ENCODE results near the gene ABCA7. TPM values are rescaled to one million over a fixed set of nuclear protein-coding genes. Genes with fewer than 3 reads are reported as not detected.
A peak's percentile ranks its signal among the peaks of the same experiment; 100 is the strongest.

The ABCA7 gene
- total and polyA plus RNA-seq, 2 of the 13 experiments (the other 11 are each of a cell fraction or from before 2014, with no cell fraction given), result 4.4 to 32.4 TPM

- peak; percentile 52; the same call in 1 of the 2 replicates for TF ChIP-seq ZNF230 (CRISPR knock-in tag; IDR thresholded peaks at IDR 0.05)
- TF ChIP-seq, protein P1, sequence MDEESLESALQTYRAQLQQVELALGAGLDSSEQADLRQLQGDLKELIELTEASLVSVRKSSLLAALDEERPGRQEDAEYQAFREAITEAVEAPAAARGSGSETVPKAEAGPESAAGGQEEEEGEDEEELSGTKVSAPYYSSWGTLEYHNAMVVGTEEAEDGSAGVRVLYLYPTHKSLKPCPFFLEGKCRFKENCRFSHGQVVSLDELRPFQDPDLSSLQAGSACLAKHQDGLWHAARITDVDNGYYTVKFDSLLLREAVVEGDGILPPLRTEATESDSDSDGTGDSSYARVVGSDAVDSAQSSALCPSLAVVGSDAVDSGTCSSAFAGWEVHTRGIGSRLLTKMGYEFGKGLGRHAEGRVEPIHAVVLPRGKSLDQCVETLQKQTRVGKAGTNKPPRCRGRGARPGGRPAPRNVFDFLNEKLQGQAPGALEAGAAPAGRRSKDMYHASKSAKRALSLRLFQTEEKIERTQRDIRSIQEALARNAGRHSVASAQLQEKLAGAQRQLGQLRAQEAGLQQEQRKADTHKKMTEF (CRISPR knock-in tag; IDR thresholded peaks at IDR 0.05), result peak; percentile 62
- no peak for TF ChIP-seq MLLT10 (CRISPR knock-in tag; IDR thresholded peaks at IDR 0.05)
- no peak for TF ChIP-seq TCF7L2 (IDR thresholded peaks at IDR 0.05; ENCODE audit: low read depth, low read length)
- peak; percentile 85; the same call in 1 of the 2 replicates for TF ChIP-seq ZNF441 (CRISPR knock-in tag; IDR thresholded peaks at IDR 0.05; ENCODE audit: borderline replicate concordance)
- TF ChIP-seq GABPA (IDR thresholded peaks at IDR 0.05; ENCODE audit: low read depth, low read length), result no peak
- peak; percentile 8; the same call in 1 of the 2 replicates for TF ChIP-seq GABPA (CRISPR knock-in tag; IDR thresholded peaks at IDR 0.05; ENCODE audit: low read depth)
- TF ChIP-seq ZNF558 (CRISPR knock-in tag; IDR thresholded peaks at IDR 0.05; ENCODE audit: borderline replicate concordance), result no peak; the same call in 1 of the 2 replicates
- TF ChIP-seq CBFB (CRISPR knock-in tag; IDR thresholded peaks at IDR 0.05), result no peak
- TF ChIP-seq, protein P2, sequence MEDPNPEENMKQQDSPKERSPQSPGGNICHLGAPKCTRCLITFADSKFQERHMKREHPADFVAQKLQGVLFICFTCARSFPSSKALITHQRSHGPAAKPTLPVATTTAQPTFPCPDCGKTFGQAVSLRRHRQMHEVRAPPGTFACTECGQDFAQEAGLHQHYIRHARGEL (CRISPR knock-in tag; IDR thresholded peaks at IDR 0.05), result no peak; the same call in 1 of the 2 replicates
- TF ChIP-seq, protein P3, sequence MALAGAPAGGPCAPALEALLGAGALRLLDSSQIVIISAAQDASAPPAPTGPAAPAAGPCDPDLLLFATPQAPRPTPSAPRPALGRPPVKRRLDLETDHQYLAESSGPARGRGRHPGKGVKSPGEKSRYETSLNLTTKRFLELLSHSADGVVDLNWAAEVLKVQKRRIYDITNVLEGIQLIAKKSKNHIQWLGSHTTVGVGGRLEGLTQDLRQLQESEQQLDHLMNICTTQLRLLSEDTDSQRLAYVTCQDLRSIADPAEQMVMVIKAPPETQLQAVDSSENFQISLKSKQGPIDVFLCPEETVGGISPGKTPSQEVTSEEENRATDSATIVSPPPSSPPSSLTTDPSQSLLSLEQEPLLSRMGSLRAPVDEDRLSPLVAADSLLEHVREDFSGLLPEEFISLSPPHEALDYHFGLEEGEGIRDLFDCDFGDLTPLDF (CRISPR knock-in tag; IDR thresholded peaks at IDR 0.05), result no peak
- no peak; the same call in 1 of the 2 replicates for TF ChIP-seq FOXA3 (CRISPR knock-in tag; IDR thresholded peaks at IDR 0.05)
- TF ChIP-seq BHLHE40 (IDR thresholded peaks at IDR 0.05; ENCODE audit: low read length), result no peak
- TF ChIP-seq ZNF503 (CRISPR knock-in tag; IDR thresholded peaks at IDR 0.05), result no peak
- peak; percentile 90; the same call in 1 of the 2 replicates for TF ChIP-seq NFKB2 (CRISPR knock-in tag; IDR thresholded peaks at IDR 0.05; ENCODE audit: borderline replicate concordance)
- TF ChIP-seq NR2F6 (IDR thresholded peaks at IDR 0.05), result no peak; the same call in 1 of the 2 replicates
- no peak for TF ChIP-seq NR2F6 (CRISPR knock-in tag; IDR thresholded peaks at IDR 0.05)
- no peak for TF ChIP-seq ZNF484 (CRISPR knock-in tag; IDR thresholded peaks at IDR 0.05; ENCODE audit: borderline replicate concordance, low read depth)
- TF ChIP-seq ZNF879 (CRISPR knock-in tag; IDR thresholded peaks at IDR 0.05), result peak; percentile 93; the same call in 1 of the 2 replicates
- no peak for TF ChIP-seq MIER2 (CRISPR knock-in tag; IDR thresholded peaks at IDR 0.05)
- TF ChIP-seq ZFP91 (CRISPR knock-in tag; IDR thresholded peaks at IDR 0.05; ENCODE audit: borderline replicate concordance), result peak; percentile 77
- TF ChIP-seq, protein P4, sequence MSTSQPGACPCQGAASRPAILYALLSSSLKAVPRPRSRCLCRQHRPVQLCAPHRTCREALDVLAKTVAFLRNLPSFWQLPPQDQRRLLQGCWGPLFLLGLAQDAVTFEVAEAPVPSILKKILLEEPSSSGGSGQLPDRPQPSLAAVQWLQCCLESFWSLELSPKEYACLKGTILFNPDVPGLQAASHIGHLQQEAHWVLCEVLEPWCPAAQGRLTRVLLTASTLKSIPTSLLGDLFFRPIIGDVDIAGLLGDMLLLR (CRISPR knock-in tag; IDR thresholded peaks at IDR 0.05), result no peak; the same call in 1 of the 2 replicates
- TF ChIP-seq ETV5 (CRISPR knock-in tag; IDR thresholded peaks at IDR 0.05; ENCODE audit: borderline replicate concordance), result peak; percentile 58
Measured at GRCh38 chr19:1050989-1051788, 11.3 kb downstream of the ABCA7 start (continued).

Data from HepG2 (cell line).